Heart left ventricle (tissue), 16 donors: Measurements from ENCODE around the gene SBNO2. TPM values are rescaled to one million over a fixed set of nuclear protein-coding genes. Genes with fewer than 3 reads are reported as not detected.
A peak's percentile ranks its signal among the peaks of the same experiment; 100 is the strongest.

Source experiments
- ATAC-seq, 4 donors: fragments of 200-7000 bp; cut with Tn5 transposase; one replicate each; pipeline ENCODE4 v1.9.1; 2020 to 2022; ENCODE audit warnings: moderate library complexity in 4 of 4, mild to moderate bottlenecking in 3 of 4, moderate number of reproducible peaks in 1 of 4
- DNase-seq, 5 donors: peaks; one replicate each; pipeline ENCODE4 v3.0.0-alpha.2; 2020
- H3K27ac ChIP-seq, 12 donors: fragments of 200-600 bp; sonication (generic) in 4 of 12; one replicate each; pipeline versions ENCODE4 v1.5.0 to v1.8.0; 2016 to 2022; ENCODE audit warnings: mild to moderate bottlenecking in 2 of 12
- H3K27me3 ChIP-seq, 9 donors: fragments of 200-600 bp; sonication (generic) in 2 of 9; one replicate each; pipeline versions ENCODE4 v1.5.1 to v1.8.0; 2016 to 2022; ENCODE audit warnings: mild to moderate bottlenecking in 3 of 9
- H3K36me3 ChIP-seq, 9 donors: fragments of 200-600 bp; sonication (generic) in 2 of 9; one replicate each; pipeline versions ENCODE4 v1.5.0 to v1.8.0; 2018 to 2022; ENCODE audit warnings: mild to moderate bottlenecking in 2 of 9
- H3K4me1 ChIP-seq, 12 donors: fragments of 200-600 bp; sonication (generic) in 4 of 12; one replicate each; pipeline versions ENCODE4 v1.5.0 to v1.8.0; 2016 to 2022; ENCODE audit warnings: mild to moderate bottlenecking in 3 of 12
- H3K4me3 ChIP-seq, 12 donors: fragments of 200-600 bp; sonication (generic) in 4 of 12; one replicate each; pipeline versions ENCODE4 v1.5.0 to v1.8.0; 2017 to 2022; ENCODE audit warnings: mild to moderate bottlenecking in 9 of 12, moderate library complexity in 4 of 12
- H3K9me3 ChIP-seq, 12 donors: fragments of 200-600 bp; sonication (generic) in 4 of 12; one replicate each; pipeline versions ENCODE4 v1.5.0 to v1.8.0; 2016 to 2022; ENCODE audit warnings: mild to moderate bottlenecking in 1 of 12
- POLR2A ChIP-seq, 2 donors: fragments of 450-650 bp; IDR thresholded peaks; one replicate each; pipeline ENCODE4 v1.6.1; 2017; ENCODE audit warnings: antibody characterized with exemption in 2 of 2, mild to moderate bottlenecking in 2 of 2, moderate library complexity in 2 of 2
- WGBS, 4 donors: extraction: QIAGEN DNeasy Blood & Tissue Kit in 2 of 4; methylation state at CpG; one replicate each; pipeline versions ENCODE4 v1.1.5 to v1.1.7; 2013 to 2018; 5-methylcytosine and 5-hydroxymethylcytosine counted together
- intact Hi-C, 10 donors: fragments of 100-400 bp; cut with DNase I; formaldehyde crosslinking; loops; one replicate each; pipeline versions ENCODE4 v1.11.1 to v1.14.2; 2022
- polyA plus RNA-seq, 2 donors: library from polyadenylated mRNA; stranded (reverse); fragments of 200-250 nt; gene quantifications; one replicate each; pipeline ENCODE4 v1.2.3, GENCODE V29; 2013
- total RNA-seq, 9 donors: library from RNA; depleted of rRNA in 2 of 9; stranded (reverse); fragments of >200 nt in 2 of 9; fragmentation: NEBNext Ultra II Directional in 3 of 9; extraction: Animal tissue kit (Norgen Biotek cat#: 25700) in 3 of 9; gene quantifications; one replicate each; pipeline versions ENCODE4 v1.1.0 to v1.2.4, GENCODE V29; 2016 to 2023
- TF ChIP-seq, protein P1 (sequence below), 12 donors: fragments of 200-600 bp; sonication (generic) in 4 of 12; IDR thresholded peaks; one replicate each; pipeline versions ENCODE4 v1.5.0 to v1.8.0; 2018 to 2022; ENCODE audit warnings: antibody characterized with exemption in 12 of 12, mild to moderate bottlenecking in 5 of 12
- donor health status: ischemic (EF 13 %, LVEDD 7.1; RV severe dilation, severe dysfunction).
- donor health status: healthy with polysubstance abuse.
- donor health status: DM: no; HTN: yes; CAD: no.
- donor health status: DM: no; HTN: no; CAD: no.
- donor health status: ischemic (EF 25% LVEDD 6.9; RV normal size, moderate dysfunction).
- donor health status: ischemic (EF 25% LVEDD 5.7; RV mildly dilated, moderate dysfunction).
- donor health status: healthy.
- donor health status: DM: yes; HTN: yes; CAD: no.
- donor health status: ischemic (EF 35%, LVEDD 5.7; RV mildly dilated, moderate dysfunction).
- donor health status: nonischemic (EF 11% LVEDD 7.7; RV severe dilation, severe dysfunction).
- donor health status: DM: yes; HTN: yes; CAD: no.
- donor health status: PGD.
- donor health status: ischemic (EF 29% LVEDD 5.4; RV normal size, mild dysfunction).
- donor health status: nonischemic (EF 23%, LVEDD 6.1; RV moderate dilation, normal function).

Gene SBNO2
- total and polyA plus RNA-seq, 11 donors, result 9.9 to 78.9 (median 18.7) TPM

DNA sequence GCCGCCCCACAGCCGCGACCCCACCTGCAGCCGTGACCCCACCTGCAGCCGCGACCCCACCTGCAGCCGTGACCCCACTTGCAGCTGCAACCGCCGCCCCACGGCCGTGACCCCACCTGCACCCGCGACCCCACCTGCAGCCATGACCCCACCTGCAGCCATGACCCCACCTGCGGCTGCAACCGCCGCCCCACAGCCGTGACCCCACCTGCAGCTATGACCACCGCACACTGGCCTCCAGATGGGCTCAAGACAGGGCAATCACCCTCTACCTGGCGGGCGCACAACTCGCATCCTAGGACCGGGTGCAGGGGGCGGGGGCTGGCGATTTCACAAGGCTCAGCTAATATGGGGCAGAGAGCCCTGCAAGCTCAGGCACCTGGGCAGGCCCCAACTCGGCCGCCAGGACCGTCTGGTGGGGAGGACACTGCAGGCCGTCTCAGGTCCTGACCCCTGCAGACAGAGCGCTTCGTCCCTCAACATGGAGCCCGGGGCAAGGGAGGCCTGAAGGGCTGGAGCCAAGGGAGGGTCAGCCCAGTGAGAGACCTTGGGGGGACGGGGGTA is 15.1 kb downstream of the SBNO2 start:
- Histone ChIP-seq H3K4me1 (peaks cover 6 to 47% (median 26%) of the 10 kb centered on the region in 12 donors), H3K9me3 (no peaks in the 10 kb centered on the region), H3K27me3 (no peaks in the 10 kb centered on the region), H3K4me3 (no peak overlapping the region), H3K36me3 (peaks cover 0 to 11% (median 2%) of the 10 kb centered on the region in 9 donors), H3K27ac (no peak overlapping the region)
- no peak for ATAC-seq
- 84 to 97% (median 97%) methylated on average over 24 to 32 of the region's 32 CpGs for WGBS, 4 donors
- intact Hi-C loops, result no loop called here
- DNase-seq, result peak in 1 of 5 donors; percentile 8
- no peak for TF ChIP-seq POLR2A (IDR thresholded peaks at IDR 0.05)
- TF ChIP-seq, protein P1, sequence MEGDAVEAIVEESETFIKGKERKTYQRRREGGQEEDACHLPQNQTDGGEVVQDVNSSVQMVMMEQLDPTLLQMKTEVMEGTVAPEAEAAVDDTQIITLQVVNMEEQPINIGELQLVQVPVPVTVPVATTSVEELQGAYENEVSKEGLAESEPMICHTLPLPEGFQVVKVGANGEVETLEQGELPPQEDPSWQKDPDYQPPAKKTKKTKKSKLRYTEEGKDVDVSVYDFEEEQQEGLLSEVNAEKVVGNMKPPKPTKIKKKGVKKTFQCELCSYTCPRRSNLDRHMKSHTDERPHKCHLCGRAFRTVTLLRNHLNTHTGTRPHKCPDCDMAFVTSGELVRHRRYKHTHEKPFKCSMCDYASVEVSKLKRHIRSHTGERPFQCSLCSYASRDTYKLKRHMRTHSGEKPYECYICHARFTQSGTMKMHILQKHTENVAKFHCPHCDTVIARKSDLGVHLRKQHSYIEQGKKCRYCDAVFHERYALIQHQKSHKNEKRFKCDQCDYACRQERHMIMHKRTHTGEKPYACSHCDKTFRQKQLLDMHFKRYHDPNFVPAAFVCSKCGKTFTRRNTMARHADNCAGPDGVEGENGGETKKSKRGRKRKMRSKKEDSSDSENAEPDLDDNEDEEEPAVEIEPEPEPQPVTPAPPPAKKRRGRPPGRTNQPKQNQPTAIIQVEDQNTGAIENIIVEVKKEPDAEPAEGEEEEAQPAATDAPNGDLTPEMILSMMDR (IDR thresholded peaks at IDR 0.05), result no peak

DNA sequence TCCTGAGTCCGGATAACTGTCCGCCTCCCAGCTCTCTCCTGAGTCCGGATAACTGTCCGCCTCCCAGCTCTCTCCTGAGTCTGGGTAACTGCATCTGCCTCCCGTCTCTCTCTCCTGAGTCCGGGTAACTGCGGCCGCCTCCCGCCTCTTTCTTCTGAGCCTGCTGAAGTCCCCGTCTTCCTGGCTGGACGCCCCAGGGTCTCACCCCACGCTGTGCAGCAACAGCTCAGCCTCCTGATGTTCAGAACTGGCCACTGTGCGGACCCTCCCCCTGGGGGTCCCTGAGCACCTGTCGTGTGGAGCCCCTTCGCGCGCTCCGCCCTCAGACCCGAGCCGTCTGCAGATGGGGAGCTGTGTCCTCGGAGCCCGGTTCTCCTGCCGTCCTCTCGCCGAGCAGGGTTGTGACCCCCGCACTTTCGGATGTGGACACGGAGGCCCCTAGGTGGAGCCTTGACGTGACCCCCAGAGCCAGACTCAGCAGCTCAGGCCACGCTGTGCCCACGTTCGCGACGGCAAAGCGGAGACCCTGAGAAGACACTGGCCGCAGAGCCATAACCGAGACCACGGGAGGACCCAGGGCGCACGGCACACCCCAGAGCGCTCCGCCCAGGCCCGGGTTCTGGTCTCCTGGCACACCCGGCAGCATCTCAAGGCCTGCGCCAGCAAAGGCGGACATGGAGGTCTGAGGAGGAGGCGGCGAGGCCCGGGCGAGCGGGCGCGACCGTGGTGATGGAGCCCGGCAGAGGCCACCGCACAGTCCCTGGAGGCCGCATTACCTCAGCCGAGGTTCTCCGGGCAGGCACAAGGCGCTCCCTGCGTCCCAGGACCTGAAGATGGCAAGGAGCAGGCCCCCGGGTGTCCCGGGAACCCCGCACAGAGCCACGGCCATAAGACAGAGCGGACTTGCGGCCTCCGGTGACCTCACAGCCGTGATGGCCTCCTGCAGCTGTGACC is 15.9 kb downstream of the SBNO2 start:
- intact Hi-C loops, result no loop called here
- DNase-seq (no peak), ATAC-seq (no peak)
- H3K36me3 ChIP-seq, result peaks cover 0 to 16% (median 6%) of the 10 kb centered on the region in 9 donors
- H3K4me3 ChIP-seq, result no peak overlapping the region
- peaks cover 6 to 47% (median 25%) of the 10 kb centered on the region in 12 donors for H3K4me1 ChIP-seq
- no peak overlapping the region for H3K27ac ChIP-seq
- no peaks in the 10 kb centered on the region for H3K27me3 ChIP-seq
- 94 to 96% (median 96%) methylated on average over 38 to 69 of the region's 69 CpGs for WGBS, 4 donors
- H3K9me3 ChIP-seq, result no peaks in the 10 kb centered on the region
- TF ChIP-seq POLR2A (IDR thresholded peaks at IDR 0.05), result no peak
- TF ChIP-seq, protein P1 (IDR thresholded peaks at IDR 0.05), result no peak

- H3K36me3 ChIP-seq, result peaks cover 0 to 24% (median 6%) of the 10 kb centered on the region in 9 donors
- no peak for ATAC-seq
- intact Hi-C loops, result no loop called here
- TF ChIP-seq, protein P1 (IDR thresholded peaks at IDR 0.05), result no peak
- TF ChIP-seq POLR2A (IDR thresholded peaks at IDR 0.05), result no peak
- no peak overlapping the region for H3K4me3 ChIP-seq
- H3K9me3 ChIP-seq, result no peaks in the 10 kb centered on the region
- H3K4me1 ChIP-seq, result peaks cover 6 to 48% (median 33%) of the 10 kb centered on the region in 12 donors
- peak in 1 of 5 donors; percentile 22 for DNase-seq
- 91 to 96% (median 94%) methylated on average over 44 to 46 of the region's 46 CpGs for WGBS, 4 donors
- H3K27me3 ChIP-seq, result no peaks in the 10 kb centered on the region
- no peak overlapping the region for H3K27ac ChIP-seq
Observed at GRCh38 chr19:1156830-1157615, 17.0 kb downstream of the SBNO2 start.
